AG09309 (cell line): Measurements from ENCODE around the gene TACC2.

Experiments used
- DNase-seq: peaks from one replicate; pipeline ENCODE4 v3.0.0-alpha.2; 2010; ENCODE audit warnings: low read depth
- H3K4me3 ChIP-seq: 2 replicates; pipeline ENCODE4 v1.5.1; 2011; ENCODE audit warnings: mild to moderate bottlenecking, low read depth, low read length, moderate library complexity; ENCODE audit not compliant: control insufficient read depth
- TF ChIP-seq, protein P1 (sequence below): IDR thresholded peaks from 2 replicates; pipeline ENCODE4 v1.5.1; 2011; ENCODE audit warnings: mild to moderate bottlenecking, low read depth, low read length, inconsistent platforms; ENCODE audit not compliant: insufficient read depth, control insufficient read depth; ENCODE audit errors: missing control alignments

The TACC2 gene

DNA sequence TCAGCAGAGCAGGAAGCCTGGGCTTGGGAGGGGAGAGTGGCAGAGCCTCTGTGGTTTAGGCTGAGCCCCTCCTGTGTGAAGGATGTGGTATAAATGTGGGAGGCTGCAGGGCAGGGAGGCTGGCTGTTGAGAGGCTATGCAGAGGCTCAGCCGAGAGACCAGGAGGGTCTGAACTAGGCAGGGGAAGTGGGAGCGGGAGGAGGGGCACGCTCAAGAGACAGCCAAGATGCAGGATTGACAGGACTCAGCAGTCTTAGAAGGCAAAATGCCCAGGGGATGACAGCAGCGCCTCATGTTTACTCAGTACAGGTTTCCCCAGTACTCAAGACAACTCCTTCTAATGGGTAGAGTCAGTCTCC lies 306.5 kb downstream of the TACC2 start:
- TF ChIP-seq, protein P1, sequence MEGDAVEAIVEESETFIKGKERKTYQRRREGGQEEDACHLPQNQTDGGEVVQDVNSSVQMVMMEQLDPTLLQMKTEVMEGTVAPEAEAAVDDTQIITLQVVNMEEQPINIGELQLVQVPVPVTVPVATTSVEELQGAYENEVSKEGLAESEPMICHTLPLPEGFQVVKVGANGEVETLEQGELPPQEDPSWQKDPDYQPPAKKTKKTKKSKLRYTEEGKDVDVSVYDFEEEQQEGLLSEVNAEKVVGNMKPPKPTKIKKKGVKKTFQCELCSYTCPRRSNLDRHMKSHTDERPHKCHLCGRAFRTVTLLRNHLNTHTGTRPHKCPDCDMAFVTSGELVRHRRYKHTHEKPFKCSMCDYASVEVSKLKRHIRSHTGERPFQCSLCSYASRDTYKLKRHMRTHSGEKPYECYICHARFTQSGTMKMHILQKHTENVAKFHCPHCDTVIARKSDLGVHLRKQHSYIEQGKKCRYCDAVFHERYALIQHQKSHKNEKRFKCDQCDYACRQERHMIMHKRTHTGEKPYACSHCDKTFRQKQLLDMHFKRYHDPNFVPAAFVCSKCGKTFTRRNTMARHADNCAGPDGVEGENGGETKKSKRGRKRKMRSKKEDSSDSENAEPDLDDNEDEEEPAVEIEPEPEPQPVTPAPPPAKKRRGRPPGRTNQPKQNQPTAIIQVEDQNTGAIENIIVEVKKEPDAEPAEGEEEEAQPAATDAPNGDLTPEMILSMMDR, result no peak
- DNase-seq, result no peak
- H3K4me3 ChIP-seq, result no peak overlapping the region

- DNase-seq, result no peak
- no peak overlapping the region for H3K4me3 ChIP-seq
- TF ChIP-seq, protein P1, result no peak
These were observed 307.6 kb downstream of the TACC2 start for GRCh38 chr10:122296363-122297120.

GRCh38 chr10:122297583-122297982 lies 308.6 kb downstream of the TACC2 start:
- H3K4me3 ChIP-seq, result no peak overlapping the region
- TF ChIP-seq, protein P1, result no peak
- DNase-seq, result no peak

- no peak overlapping the region for H3K4me3 ChIP-seq
- TF ChIP-seq, protein P1, result no peak
- DNase-seq, result no peak
These were observed 309.2 kb downstream of the TACC2 start for GRCh38 chr10:122298206-122298597.

DNA sequence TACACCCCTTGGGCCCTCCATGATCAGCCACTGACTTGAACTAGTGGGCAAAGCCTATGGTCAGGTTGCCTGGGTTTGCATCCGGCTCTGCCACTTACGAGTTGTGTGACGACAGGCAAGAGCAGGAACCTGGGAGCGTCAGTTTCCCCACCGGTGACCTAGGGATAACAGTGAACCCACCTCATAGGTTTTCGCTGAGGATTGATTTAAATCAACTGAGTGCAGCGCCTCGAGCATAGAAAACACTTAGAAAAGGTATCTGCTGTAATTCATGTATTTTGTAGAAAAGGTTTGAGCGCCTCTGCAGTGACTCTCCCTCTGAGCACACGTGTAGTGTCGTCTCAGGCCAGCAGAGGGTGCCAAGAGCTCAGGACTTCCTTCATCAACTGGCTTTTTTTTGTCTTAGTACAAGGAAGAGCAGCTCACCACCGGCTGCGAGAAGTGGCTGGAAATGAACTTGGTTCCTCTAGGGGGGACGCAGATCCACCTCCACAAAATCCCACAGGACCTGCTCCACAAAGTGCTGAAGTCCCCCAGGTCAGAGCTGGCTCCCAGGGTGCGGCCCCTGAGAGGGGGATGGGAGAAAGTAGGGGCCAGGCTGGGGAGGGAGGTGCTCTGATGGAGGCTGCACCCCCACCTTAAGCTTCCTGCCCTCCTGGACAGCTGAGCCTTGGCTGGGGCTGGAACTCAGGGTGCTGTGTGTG lies 309.8 kb downstream of the TACC2 start:
- TF ChIP-seq, protein P1, result peak; percentile 91
- peak overlapping the region; percentile 15 for H3K4me3 ChIP-seq
- DNase-seq, result peak; percentile 41

DNA sequence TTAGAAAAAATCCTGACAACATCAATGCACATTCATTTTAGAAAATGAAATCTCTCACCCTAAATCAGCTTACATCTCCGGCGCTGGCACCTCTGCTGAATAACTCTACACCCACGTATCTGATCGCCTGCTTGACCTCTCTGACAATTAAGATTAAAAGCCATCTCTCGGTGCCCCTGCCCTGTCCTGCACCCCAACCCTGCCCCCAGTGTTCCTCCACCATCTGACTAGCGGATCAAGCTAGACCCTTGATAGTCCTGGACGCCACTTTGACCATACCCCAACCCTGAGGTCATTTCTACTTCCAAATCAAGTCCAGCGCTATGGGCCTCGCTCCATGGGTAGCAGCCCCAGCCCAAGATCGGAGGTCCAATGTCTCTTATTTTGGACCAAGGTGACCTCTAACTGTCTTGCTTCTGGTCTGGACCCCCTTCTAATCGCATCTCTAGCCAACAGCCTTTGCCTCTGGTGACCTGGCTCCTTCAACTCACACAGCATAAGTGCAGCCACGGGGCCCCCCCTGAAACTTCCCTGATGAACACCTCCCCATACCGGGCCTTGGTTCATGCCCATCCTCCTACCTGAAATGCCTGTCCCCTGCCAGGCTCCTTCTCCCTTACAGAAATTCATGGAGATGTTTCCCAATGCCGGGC lies 310.6 kb downstream of the TACC2 start:
- TF ChIP-seq, protein P1, result no peak
- no peak for DNase-seq
- no peak overlapping the region for H3K4me3 ChIP-seq
